Transverse colon (tissue), 4 donors: Measurements from ENCODE around the gene ITGBL1.

Experiments
- CTCF ChIP-seq, 5 experiments: fragments of 200-600 bp in 3 of 5; fragments of 450-650 bp in 2 of 5; sonication (generic) in 3 of 5; IDR thresholded peaks; 1 replicate in 2 of 5; 2 replicates in 3 of 5; pipeline ENCODE4 v1.5.1; 2016 to 2017; ENCODE audit warnings: antibody characterized with exemption in 5 of 5, inconsistent platforms in 3 of 5, mild to moderate bottlenecking in 2 of 5, moderate library complexity in 1 of 5
- POLR2A ChIP-seq: fragments of 450-650 bp; IDR thresholded peaks from one replicate; pipeline ENCODE4 v1.6.1; 2016; ENCODE audit warnings: antibody characterized with exemption, mild to moderate bottlenecking, moderate library complexity
- POLR2AphosphoS5 ChIP-seq, 3 donors: sonication (generic); formaldehyde crosslinking; IDR thresholded peaks; one replicate each; pipeline ENCODE4 v1.6.1; 2016; ENCODE audit warnings: antibody characterized with exemption in 3 of 3

GRCh38 chr13:101647760-101648159, 195.3 kb downstream of the ITGBL1 start:
- TF ChIP-seq POLR2A = no peak
- no peak for TF ChIP-seq CTCF (IDR thresholded peaks at IDR 0.05)
- no peak for TF ChIP-seq POLR2AphosphoS5 (IDR thresholded peaks at IDR 0.05)
